GM19351 (cell line): ENCODE results near the gene ITGB3.

Experiments used
- ATAC-seq: cut with Tn5 transposase; IDR thresholded peaks from one replicate; pipeline ENCODE4 v1.9.1; 2021; ENCODE audit warnings: mild to moderate bottlenecking, moderate library complexity; ENCODE audit not compliant: unreplicated experiment

The ITGB3 gene

GRCh38 chr17:47274319-47275069, 20.9 kb downstream of the ITGB3 start:
- ATAC-seq = no peak

GRCh38 chr17:47275245-47275984, 21.8 kb downstream of the ITGB3 start:
- no peak for ATAC-seq

GRCh38 chr17:47276444-47276843, 22.8 kb downstream of the ITGB3 start:
- no peak for ATAC-seq

GRCh38 chr17:47276868-47277267, 23.2 kb downstream of the ITGB3 start:
- ATAC-seq = no peak

GRCh38 chr17:47277921-47278320, 24.3 kb downstream of the ITGB3 start:
- ATAC-seq = no peak

- ATAC-seq = no peak
Measured at GRCh38 chr17:47278561-47278960, 24.9 kb downstream of the ITGB3 start.

GRCh38 chr17:47279062-47279801, 25.6 kb downstream of the ITGB3 start:
- ATAC-seq = peak; percentile 80

- ATAC-seq = no peak
Measured at GRCh38 chr17:47280072-47280811, 26.6 kb downstream of the ITGB3 start.

GRCh38 chr17:47281216-47281615, 27.6 kb downstream of the ITGB3 start:
- no peak for ATAC-seq

- no peak for ATAC-seq
Measured at GRCh38 chr17:47285003-47285402, 31.4 kb downstream of the ITGB3 start.

- ATAC-seq = peak; percentile 76
Measured at GRCh38 chr17:47286198-47286914, 32.7 kb downstream of the ITGB3 start.

GRCh38 chr17:47287068-47287467, 33.4 kb downstream of the ITGB3 start:
- ATAC-seq = no peak

- ATAC-seq = no peak
Measured at GRCh38 chr17:47287639-47288038, 34.0 kb downstream of the ITGB3 start.

GRCh38 chr17:47288531-47289116, 35.0 kb downstream of the ITGB3 start:
- ATAC-seq = no peak

GRCh38 chr17:47289302-47289701, 35.7 kb downstream of the ITGB3 start:
- ATAC-seq = no peak

- no peak for ATAC-seq
Measured at GRCh38 chr17:47290870-47291241, 37.2 kb downstream of the ITGB3 start.

- no peak for ATAC-seq
Measured at GRCh38 chr17:47291242-47291873, 37.7 kb downstream of the ITGB3 start.

- ATAC-seq = no peak
Measured at GRCh38 chr17:47292206-47292605, 38.6 kb downstream of the ITGB3 start.

- ATAC-seq = no peak
Measured at GRCh38 chr17:47295037-47295873, 41.6 kb downstream of the ITGB3 start.
